ENCODE measurements around the gene MFSD2B. TPM values are rescaled to one million over a fixed set of nuclear protein-coding genes. Genes with fewer than 3 reads are reported as not detected.

The MFSD2B gene
- total RNA-seq, 1 donor from 2014 or later, result not detected

DNA sequence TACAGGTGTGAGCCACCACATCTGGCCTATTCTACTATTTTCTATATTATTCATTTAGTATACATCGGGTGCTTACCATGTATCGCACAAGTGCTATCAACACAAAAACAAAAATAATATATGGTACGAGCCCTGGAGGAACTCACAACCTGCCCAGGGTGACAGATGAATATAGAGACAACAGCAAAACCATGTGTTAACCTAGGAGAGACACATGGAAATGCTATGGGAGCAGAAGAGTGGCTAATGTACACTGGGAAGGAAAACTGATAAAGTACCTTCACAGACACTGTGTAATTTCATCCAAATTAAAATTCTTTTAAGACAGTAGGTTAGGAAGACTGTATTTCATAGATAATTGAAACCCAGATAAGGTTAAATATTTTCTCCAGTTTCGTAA lies 62.4 kb downstream of the MFSD2B start:
- Histone ChIP-seq H3K4me1 (peaks cover 18% of the 10 kb centered on the region), H3K36me3 (peaks cover 0 to 45% of the 10 kb centered on the region in 2 donors), H3K27ac (no peak overlapping the region), H3K27me3 (no peaks in the 10 kb centered on the region), H3K4me3 (no peak overlapping the region), H3K9me3 (no peaks in the 10 kb centered on the region)
- intact Hi-C loops (cut with DNase I), result no loop called here
- DNase-seq (ENCODE audit: extremely low spot score in 2 of 2), result no peak
- no peak for TF ChIP-seq POLR2A (IDR thresholded peaks at IDR 0.05)
- no peak for TF ChIP-seq POLR2AphosphoS5 (IDR thresholded peaks at IDR 0.05; ENCODE audit: insufficient read depth in 1 of 2, low read depth in 1 of 2)
- TF ChIP-seq CTCF (IDR thresholded peaks at IDR 0.05), result no peak

- no peak for TF ChIP-seq POLR2AphosphoS5 (IDR thresholded peaks at IDR 0.05; ENCODE audit: insufficient read depth in 1 of 2, low read depth in 1 of 2)
- no peak for TF ChIP-seq CTCF (IDR thresholded peaks at IDR 0.05)
- no peak for TF ChIP-seq POLR2A (IDR thresholded peaks at IDR 0.05)
- Histone ChIP-seq H3K27ac (no peak overlapping the region), H3K27me3 (no peaks in the 10 kb centered on the region), H3K9me3 (no peaks in the 10 kb centered on the region), H3K4me3 (no peak overlapping the region), H3K36me3 (peaks cover 0 to 30% of the 10 kb centered on the region in 2 donors), H3K4me1 (peaks cover 25% of the 10 kb centered on the region)
- DNase-seq (ENCODE audit: extremely low spot score in 2 of 2), result no peak
- intact Hi-C loops (cut with DNase I), result no loop called here
Measured at GRCh38 chr2:24073816-24074215, 63.9 kb downstream of the MFSD2B start.

DNA sequence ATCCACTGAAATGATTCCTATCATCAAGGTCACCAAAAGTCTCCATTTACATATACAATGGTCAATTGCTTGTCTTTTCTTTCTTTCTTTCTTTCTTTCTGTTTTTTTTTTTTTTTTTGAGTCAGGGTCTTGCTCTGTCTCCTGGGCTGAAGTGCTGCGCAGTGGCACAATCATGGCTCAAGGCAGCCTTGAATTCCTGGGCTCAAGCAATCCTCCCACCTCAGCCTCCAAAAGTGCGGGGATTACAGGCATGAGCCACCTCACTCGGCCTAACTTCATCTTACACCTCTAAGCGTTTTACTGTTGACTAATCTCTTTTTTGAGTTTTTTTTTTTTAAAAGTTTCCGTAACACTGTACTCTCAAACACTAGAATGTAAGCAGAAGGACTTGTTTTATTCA lies 65.4 kb downstream of the MFSD2B start:
- Histone ChIP-seq H3K27me3 (no peaks in the 10 kb centered on the region), H3K4me1 (peaks cover 25% of the 10 kb centered on the region), H3K9me3 (no peaks in the 10 kb centered on the region), H3K27ac (peak overlapping the region; percentile 94), H3K4me3 (peak overlapping the region; percentile 66 to 87), H3K36me3 (peaks cover 0 to 25% of the 10 kb centered on the region in 2 donors)
- no peak for DNase-seq (ENCODE audit: extremely low spot score in 2 of 2)
- TF ChIP-seq CTCF (IDR thresholded peaks at IDR 0.05), result no peak
- TF ChIP-seq POLR2A (IDR thresholded peaks at IDR 0.05), result no peak
- TF ChIP-seq POLR2AphosphoS5 (IDR thresholded peaks at IDR 0.05; ENCODE audit: insufficient read depth in 1 of 2, low read depth in 1 of 2), result no peak
- intact Hi-C loops (cut with DNase I), result no loop called here

Small RNA genes within 50 kb of the gene (small RNA-seq; reads per million reads assigned to genes)
- gene RN7SL610P (not detected), gene RNU6-370P (not detected)

Other genes starting within 250 kb of the MFSD2B start
- 38.5 TPM for gene ATAD2B, start 83.0 kb upstream of the MFSD2B start, total RNA-seq
- gene UBXN2A, start 69.6 kb upstream of the MFSD2B start, total RNA-seq, result 12.5 TPM
- 5.2 TPM for gene WDCP, start 37.3 kb downstream of the MFSD2B start, total RNA-seq
- 14.2 TPM for gene FKBP1B, start 39.7 kb downstream of the MFSD2B start, total RNA-seq
- 82.3 TPM for gene SF3B6, start 66.2 kb downstream of the MFSD2B start, total RNA-seq
- gene TP53I3, start 74.7 kb downstream of the MFSD2B start, total RNA-seq, result 31.9 TPM
- gene PFN4, start 113.2 kb downstream of the MFSD2B start, total RNA-seq, result not detected
- 16.5 TPM for gene FAM228B, start 113.4 kb downstream of the MFSD2B start, total RNA-seq
- gene FAM228A, start 165.0 kb downstream of the MFSD2B start, total RNA-seq, result 0.98 TPM